Smooth muscle cell (in vitro differentiated cells): ENCODE measurements around the gene CAMKK2. TPM values are rescaled to one million over a fixed set of nuclear protein-coding genes. Genes with fewer than 3 reads are reported as not detected.

Experiments used
- DNase-seq: peaks from one replicate; lab custom pipeline; 2025; ENCODE audit not compliant: unreplicated experiment; lab: John Stamatoyannopoulos, UW
- H2AFZ ChIP-seq: fragments of 200-600 bp; sonication (generic); 2 replicates; pipeline ENCODE4 v1.6.0; 2016; ENCODE audit warnings: antibody characterized with exemption, low read depth, mild to moderate bottlenecking
- H3F3A ChIP-seq: fragments of 200-600 bp; sonication (generic); 2 replicates; pipeline ENCODE4 v1.6.0; 2017; ENCODE audit warnings: antibody characterized with exemption, low read depth
- H3K27ac ChIP-seq: fragments of 200-600 bp; sonication (generic); 2 replicates; pipeline ENCODE4 v1.5.1; 2016; ENCODE audit warnings: low read depth, mild to moderate bottlenecking
- H3K27me3 ChIP-seq: fragments of 200-600 bp; sonication (generic); 2 replicates; pipeline ENCODE4 v1.6.1; 2016; ENCODE audit warnings: low read depth, mild to moderate bottlenecking
- H3K36me3 ChIP-seq: fragments of 200-600 bp; sonication (generic); 2 replicates; pipeline ENCODE4 v1.5.1; 2016; ENCODE audit warnings: low read depth
- H3K4me1 ChIP-seq: fragments of 200-600 bp; sonication (generic); 2 replicates; pipeline ENCODE4 v1.5.1; 2016; ENCODE audit warnings: low read depth
- H3K4me2 ChIP-seq: fragments of 200-600 bp; sonication (generic); 2 replicates; pipeline ENCODE4 v1.6.0; 2016; ENCODE audit warnings: mild to moderate bottlenecking
- H3K4me3 ChIP-seq: fragments of 200-600 bp; sonication (generic); 2 replicates; pipeline ENCODE4 v1.5.1; 2016; ENCODE audit warnings: mild to moderate bottlenecking
- H3K79me2 ChIP-seq: fragments of 200-600 bp; sonication (generic); 2 replicates; pipeline ENCODE4 v1.6.0; 2016; ENCODE audit warnings: low read depth, mild to moderate bottlenecking
- H3K9ac ChIP-seq: fragments of 200-600 bp; sonication (generic); 2 replicates; pipeline ENCODE4 v1.6.0; 2016; ENCODE audit warnings: low read depth
- H3K9me3 ChIP-seq: fragments of 200-600 bp; sonication (generic); replicated peaks from 2 replicates; pipeline ENCODE4 v1.5.1; 2016; ENCODE audit warnings: low read depth
- H4K20me1 ChIP-seq: fragments of 200-600 bp; sonication (generic); 2 replicates; pipeline ENCODE4 v1.6.0; 2016; ENCODE audit warnings: low read depth
- WGBS: methylation state at CpG from one replicate; pipeline ENCODE4 v1.1.7; 2016; ENCODE audit warnings: low lambda C conversion rate; 5-methylcytosine and 5-hydroxymethylcytosine counted together
- polyA plus RNA-seq: library from polyadenylated mRNA; unstranded; fragments of >200 nt; fragmentation: Nextera tagmentation; extraction: Ambion mirVana; gene quantifications from 2 replicates; pipeline ENCODE4 v1.2.1, GENCODE V29; 2016
- total RNA-seq: library from RNA; depleted of rRNA; stranded (reverse); fragments of >200 nt; gene quantifications from 2 replicates; pipeline ENCODE4 v1.2.3, GENCODE V29; 2014
- TF ChIP-seq, protein P1 (sequence below): fragments of 200-600 bp; sonication (generic); IDR thresholded peaks from 2 replicates; pipeline ENCODE4 v1.5.1; 2017; ENCODE audit warnings: borderline replicate concordance, mild to moderate bottlenecking, antibody characterized with exemption; ENCODE audit not compliant: insufficient read depth, poor library complexity, severe bottlenecking

The CAMKK2 gene
- total and polyA plus RNA-seq, 2 experiments from 2014 or later, result 13.3 to 23.4 TPM

DNA sequence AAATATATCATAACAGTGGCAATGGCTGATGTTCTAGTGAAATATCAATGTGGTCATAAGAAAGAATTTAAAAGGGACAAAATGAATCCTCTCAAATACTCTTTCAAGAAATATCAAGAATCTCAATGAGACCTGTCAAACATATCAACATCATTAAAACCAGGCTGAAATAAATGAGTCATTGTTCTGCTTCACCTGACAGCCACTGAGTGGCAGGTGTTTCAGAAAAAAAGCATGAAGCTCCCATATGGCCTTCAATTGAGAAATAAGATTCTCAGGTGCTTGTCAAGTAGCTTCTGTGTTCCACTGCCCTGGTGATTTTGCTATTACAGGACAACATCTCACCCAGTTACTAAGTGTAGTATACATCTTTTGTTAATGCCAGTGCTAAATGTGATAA, 34.2 kb upstream of the CAMKK2 start:
- H3F3A ChIP-seq, result no peaks in the 10 kb centered on the region
- TF ChIP-seq, protein P1, sequence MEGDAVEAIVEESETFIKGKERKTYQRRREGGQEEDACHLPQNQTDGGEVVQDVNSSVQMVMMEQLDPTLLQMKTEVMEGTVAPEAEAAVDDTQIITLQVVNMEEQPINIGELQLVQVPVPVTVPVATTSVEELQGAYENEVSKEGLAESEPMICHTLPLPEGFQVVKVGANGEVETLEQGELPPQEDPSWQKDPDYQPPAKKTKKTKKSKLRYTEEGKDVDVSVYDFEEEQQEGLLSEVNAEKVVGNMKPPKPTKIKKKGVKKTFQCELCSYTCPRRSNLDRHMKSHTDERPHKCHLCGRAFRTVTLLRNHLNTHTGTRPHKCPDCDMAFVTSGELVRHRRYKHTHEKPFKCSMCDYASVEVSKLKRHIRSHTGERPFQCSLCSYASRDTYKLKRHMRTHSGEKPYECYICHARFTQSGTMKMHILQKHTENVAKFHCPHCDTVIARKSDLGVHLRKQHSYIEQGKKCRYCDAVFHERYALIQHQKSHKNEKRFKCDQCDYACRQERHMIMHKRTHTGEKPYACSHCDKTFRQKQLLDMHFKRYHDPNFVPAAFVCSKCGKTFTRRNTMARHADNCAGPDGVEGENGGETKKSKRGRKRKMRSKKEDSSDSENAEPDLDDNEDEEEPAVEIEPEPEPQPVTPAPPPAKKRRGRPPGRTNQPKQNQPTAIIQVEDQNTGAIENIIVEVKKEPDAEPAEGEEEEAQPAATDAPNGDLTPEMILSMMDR, result no peak
- no peaks in the 10 kb centered on the region for H3K4me1 ChIP-seq
- H3K79me2 ChIP-seq, result no peaks in the 10 kb centered on the region
- H3K27me3 ChIP-seq, result no peaks in the 10 kb centered on the region
- H3K4me2 ChIP-seq, result no peak overlapping the region
- no peak overlapping the region for H3K4me3 ChIP-seq
- no peak for DNase-seq
- H3K36me3 ChIP-seq, result peaks cover 24% of the 10 kb centered on the region
- no peak overlapping the region for H3K9ac ChIP-seq
- no peaks in the 10 kb centered on the region for H4K20me1 ChIP-seq
- H3K27ac ChIP-seq, result no peak overlapping the region
- H2AFZ ChIP-seq, result no peak overlapping the region
- H3K9me3 ChIP-seq, result no peaks in the 10 kb centered on the region

DNA sequence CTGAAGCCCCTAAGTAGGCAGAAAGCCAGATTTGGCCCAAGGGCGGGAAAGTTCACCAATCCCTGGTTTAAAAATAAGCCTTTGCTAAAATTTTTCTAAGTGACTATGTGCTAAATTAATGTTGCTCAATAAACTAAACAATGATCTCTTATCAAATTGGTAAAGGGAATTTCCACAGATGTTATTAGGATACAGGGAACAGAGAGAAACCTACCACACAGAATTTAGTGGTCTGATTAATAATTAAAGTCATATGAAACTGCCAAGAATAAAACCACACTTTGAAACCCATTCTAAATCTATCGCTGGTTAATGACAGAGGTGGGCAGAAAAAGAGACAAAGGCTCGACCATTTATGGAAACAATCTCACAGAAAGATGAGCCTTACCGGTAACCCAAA, 33.7 kb upstream of the CAMKK2 start:
- Histone ChIP-seq H3K27me3 (no peaks in the 10 kb centered on the region), H3K9ac (no peak overlapping the region), H3K79me2 (no peaks in the 10 kb centered on the region), H2AFZ (no peak overlapping the region), H3K4me3 (no peak overlapping the region), H3K4me1 (no peaks in the 10 kb centered on the region), H3K9me3 (no peaks in the 10 kb centered on the region), H3K4me2 (no peak overlapping the region), H3K27ac (no peak overlapping the region), H4K20me1 (no peaks in the 10 kb centered on the region), H3F3A (no peaks in the 10 kb centered on the region), H3K36me3 (peaks cover 24% of the 10 kb centered on the region)
- no peak for DNase-seq
- 96% methylated on average over 4 of the region's 4 CpGs for WGBS
- TF ChIP-seq, protein P1, result no peak

DNA sequence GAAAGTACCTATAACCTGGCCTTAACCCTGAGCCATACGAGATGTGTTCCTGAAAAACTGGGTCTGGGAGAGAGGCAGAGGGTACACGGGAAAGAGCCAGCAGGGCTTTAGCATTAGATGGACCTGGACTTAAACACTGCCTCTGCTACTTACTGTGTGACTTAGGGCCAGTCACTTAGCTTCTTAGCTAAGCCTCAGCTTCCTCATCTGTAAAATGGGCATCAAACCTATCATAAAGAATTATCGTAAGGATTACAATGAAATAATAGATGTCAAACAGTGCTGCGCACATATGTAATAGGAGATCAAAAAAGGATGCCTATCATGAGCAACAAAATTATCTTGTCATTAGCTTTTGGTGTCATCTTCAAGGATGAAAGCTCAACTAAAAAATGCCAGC, 32.1 kb upstream of the CAMKK2 start:
- H3K4me3 ChIP-seq, result no peak overlapping the region
- no peaks in the 10 kb centered on the region for H3K79me2 ChIP-seq
- DNase-seq, result no peak
- TF ChIP-seq, protein P1, result no peak
- H3K4me1 ChIP-seq, result no peaks in the 10 kb centered on the region
- H4K20me1 ChIP-seq, result no peaks in the 10 kb centered on the region
- 96% methylated on average over 4 of the region's 4 CpGs for WGBS
- H3K4me2 ChIP-seq, result no peak overlapping the region
- no peaks in the 10 kb centered on the region for H3F3A ChIP-seq
- no peak overlapping the region for H2AFZ ChIP-seq
- H3K9me3 ChIP-seq, result no peaks in the 10 kb centered on the region
- no peaks in the 10 kb centered on the region for H3K27me3 ChIP-seq
- peaks cover 25% of the 10 kb centered on the region for H3K36me3 ChIP-seq
- no peak overlapping the region for H3K9ac ChIP-seq
- H3K27ac ChIP-seq, result no peak overlapping the region

DNA sequence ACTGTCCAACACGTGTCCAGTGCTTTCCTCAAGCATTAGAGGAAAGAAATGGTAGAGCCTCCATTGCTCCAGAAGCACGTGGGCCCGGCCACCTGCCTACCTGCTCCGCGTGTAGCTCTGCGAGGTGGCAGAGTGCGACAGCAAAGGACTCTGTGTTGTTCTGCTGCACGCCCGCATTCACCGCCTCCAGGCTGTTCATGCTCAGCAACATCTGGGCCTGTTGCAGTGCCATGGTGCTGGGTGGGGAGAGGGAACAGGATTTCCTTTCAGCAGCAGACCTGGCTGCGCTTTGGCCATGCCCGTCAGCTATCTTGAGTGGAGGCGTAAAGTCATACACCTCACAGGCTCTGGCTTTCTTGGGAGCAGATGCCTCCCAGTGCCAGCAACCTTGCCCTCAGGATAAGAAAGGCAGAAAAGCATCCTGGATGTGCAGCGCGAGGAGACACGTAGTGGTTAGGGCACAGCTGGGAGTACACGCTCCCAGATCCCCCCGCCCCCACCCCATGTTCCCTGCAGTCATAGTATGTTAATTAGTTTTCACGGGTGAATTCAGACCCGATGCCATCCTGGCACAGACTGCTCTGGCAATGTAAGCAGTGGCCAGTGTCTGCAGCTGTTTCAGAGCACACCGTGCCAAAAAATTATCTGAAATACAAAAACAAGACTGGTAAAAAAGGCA, 30.6 kb upstream of the CAMKK2 start:
- H3K9ac ChIP-seq, result no peak overlapping the region
- 97% methylated on average over 21 of the region's 21 CpGs for WGBS
- no peaks in the 10 kb centered on the region for H3K79me2 ChIP-seq
- H3K4me3 ChIP-seq, result no peak overlapping the region
- H3F3A ChIP-seq, result no peaks in the 10 kb centered on the region
- no peak for DNase-seq
- no peaks in the 10 kb centered on the region for H4K20me1 ChIP-seq
- H2AFZ ChIP-seq, result no peak overlapping the region
- no peaks in the 10 kb centered on the region for H3K4me1 ChIP-seq
- TF ChIP-seq, protein P1, result no peak
- H3K36me3 ChIP-seq, result peaks cover 21% of the 10 kb centered on the region
- no peak overlapping the region for H3K27ac ChIP-seq
- no peaks in the 10 kb centered on the region for H3K9me3 ChIP-seq
- no peaks in the 10 kb centered on the region for H3K27me3 ChIP-seq
- no peak overlapping the region for H3K4me2 ChIP-seq
